GM21390 (cell line): ENCODE data around the gene ELMOD1.

Experiments used
- ATAC-seq: cut with Tn5 transposase; IDR thresholded peaks from one replicate; pipeline ENCODE4 v1.9.1; 2021; ENCODE audit not compliant: unreplicated experiment

ELMOD1 gene

DNA sequence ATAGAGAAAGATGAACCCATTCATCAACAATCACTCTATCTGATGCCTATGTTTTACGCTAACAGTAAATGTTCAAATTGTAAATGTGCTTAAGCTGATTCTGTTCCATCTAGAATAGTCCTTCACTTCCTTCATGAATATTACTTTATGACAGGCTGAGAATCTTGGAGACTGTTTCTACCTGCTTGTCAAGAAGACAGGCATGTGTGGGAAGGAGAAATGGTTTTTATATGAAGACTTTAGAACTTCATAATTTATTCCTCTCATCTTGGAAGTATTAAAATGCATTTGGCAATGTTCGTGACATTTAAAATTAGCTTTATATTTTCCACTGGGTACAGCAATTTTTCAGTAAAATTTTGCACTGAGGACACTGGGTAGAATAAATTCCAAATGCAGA lies 41.0 kb downstream of the ELMOD1 start:
- ATAC-seq: no peak

DNA sequence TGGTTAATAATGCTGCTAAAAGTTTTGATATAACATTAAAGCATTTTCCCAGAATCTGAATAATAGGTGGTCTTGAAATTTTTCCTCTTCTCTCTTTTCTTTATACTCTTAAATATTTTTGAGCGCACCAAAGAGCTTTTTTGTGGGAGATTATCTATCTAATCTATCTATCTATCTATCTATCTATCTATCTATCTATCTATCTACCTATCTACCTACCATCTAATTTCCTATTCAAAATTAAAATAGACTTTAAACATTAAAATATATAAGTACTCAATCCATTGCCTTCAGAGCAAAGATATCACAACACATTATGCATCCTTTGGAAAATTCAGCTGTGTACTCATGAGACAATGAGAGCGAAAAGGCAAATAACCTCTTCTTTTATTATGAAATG lies 55.8 kb downstream of the ELMOD1 start:
- ATAC-seq: no peak

DNA sequence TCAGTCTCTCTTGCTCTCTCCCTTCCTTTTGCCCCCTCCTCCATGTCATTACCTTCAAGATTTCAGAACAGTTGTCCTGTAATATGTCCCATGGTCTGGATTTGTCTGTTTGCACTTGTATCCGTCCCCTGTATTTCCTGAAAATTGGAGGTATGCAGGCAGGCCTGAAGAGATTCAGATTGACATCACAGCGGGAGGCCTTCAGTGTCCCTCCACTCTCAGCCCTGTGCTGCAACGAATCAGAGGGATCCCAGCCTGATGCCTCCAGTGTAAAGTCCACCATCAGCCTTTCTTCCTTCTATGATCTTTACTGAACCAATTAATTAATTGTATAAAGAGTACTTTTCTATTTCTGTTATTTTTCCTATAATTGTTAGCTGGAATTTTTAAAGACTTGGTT lies 57.3 kb downstream of the ELMOD1 start:
- no peak for ATAC-seq

DNA sequence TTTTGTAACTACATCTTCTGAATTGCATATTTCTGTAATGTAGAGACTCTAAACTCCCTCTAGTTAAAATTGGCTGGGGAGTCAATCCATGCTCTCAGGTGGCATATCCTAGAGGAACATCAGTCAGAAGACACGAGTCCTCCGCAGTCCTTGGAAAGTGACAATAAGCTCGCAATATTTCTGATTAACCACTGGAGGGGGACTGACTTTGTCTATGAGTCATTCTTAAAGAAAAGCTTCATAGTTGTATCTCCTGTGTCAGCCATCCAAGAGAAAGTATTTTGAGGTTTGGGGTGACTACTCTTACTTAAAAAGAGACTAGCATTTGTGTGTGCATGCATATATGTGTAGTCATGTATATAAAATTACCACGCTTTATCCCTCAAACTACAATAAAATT lies 60.7 kb downstream of the ELMOD1 start:
- no peak for ATAC-seq

DNA sequence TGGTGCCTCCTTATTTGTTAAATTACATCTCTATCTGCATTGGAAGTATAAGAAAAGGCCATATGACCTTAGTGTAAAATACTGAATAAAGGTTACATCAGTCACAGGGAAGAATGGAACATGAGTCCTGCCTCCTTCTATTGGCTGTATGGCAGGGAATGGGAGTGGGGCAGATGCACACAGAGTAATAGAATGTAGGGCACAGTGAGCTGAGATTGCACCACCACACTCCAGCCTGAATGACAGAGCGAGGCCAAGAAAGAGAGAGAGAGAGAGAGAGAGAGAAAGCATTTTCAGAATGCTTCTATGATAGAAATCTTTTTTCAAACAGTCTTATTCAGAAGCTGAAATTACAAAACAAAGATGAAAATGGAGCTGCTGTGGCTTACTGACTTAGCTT lies 62.1 kb downstream of the ELMOD1 start:
- ATAC-seq: no peak

DNA sequence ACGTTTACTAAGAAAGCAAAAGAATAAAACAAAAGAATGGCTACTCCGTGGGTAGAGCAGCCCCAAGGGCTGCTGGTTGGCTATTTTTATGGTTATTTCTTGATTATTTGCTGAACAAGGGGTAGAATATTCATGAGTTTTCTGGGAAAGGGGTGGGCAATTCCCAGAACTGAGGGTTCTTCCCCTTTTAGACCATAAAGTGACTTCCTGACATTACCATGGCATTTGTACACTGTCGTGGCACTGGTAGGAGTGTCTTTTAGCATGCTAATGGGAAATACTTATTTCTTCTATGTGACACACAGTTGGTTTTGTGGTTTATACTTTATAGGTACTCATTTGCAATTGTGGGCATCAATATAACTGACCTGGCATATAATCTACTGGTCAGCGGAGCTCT lies 64.7 kb downstream of the ELMOD1 start:
- ATAC-seq: no peak

DNA sequence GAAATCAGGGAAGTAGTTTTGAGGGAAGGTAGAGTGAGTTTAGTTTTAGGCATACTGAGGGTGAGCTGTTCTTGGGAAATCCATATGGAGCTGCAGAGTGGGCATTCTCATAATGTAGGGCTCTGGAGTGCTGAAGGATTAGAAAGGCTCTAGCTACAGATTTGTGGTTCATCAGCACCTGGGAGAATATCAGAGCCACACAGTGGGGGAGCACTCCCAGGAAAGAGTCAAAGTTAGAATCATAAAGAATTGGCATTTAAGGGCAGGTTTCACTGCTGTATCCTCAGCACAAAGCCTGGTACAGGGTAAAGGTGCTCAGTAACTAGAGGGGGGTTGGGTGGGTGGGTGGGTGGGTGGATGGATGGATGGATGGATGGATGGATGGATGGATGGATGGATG lies 68.4 kb downstream of the ELMOD1 start:
- no peak for ATAC-seq

DNA sequence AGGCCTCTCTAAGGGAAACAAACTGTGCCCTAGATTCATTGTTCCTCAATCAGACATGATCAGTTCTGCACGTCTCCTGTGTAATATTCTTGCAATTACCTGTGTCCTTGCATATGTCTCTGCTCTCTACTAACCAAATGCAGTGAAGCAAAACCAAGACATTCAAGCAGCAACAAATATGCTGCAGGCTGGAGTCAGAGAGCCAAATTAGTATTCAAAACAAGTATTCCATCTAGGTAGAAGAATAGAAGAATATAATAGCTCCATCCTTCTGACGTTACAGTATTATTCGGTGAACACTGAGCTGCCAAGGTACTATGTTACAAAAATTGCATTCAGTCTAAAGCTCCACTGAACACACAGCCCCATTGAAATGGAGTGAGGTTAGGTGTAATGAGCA lies 69.1 kb downstream of the ELMOD1 start:
- no peak for ATAC-seq

DNA sequence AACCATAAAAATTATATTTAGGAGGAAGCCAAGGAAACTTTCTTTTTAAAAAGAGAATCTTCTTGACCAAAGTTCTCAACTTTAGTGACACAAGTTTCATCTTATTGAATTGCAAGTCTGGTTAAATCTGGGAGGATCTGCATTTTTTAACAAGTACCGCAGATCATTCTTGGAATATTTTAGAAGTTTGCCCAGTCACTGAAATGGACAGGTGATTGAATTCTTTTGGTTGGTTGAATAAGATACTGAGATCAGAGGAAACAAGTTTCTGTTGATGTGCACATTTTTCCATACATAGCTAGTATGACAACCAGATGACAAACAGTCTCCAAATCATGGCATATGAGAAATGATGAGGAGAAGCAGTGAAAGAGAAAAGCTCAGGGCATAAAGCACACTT lies 70.7 kb downstream of the ELMOD1 start:
- no peak for ATAC-seq

DNA sequence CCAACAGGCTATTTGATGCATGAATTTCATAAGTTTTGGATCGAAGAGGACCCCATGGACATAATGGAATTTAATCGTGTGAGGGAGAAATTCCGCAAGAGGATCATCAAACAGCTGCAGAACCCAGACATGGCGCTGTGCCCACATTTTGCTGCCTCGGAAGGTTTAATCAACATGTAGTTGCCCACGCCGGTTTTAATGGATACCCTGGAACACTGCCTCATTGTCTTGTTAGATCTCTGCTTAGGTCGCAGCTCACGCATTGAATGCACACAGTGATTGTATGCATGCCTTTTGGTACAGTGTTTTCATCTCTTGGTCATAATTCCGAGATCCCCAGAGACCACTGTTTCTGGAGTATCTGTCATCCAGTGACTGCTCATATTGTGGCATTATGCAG lies 74.1 kb downstream of the ELMOD1 start:
- ATAC-seq: no peak

DNA sequence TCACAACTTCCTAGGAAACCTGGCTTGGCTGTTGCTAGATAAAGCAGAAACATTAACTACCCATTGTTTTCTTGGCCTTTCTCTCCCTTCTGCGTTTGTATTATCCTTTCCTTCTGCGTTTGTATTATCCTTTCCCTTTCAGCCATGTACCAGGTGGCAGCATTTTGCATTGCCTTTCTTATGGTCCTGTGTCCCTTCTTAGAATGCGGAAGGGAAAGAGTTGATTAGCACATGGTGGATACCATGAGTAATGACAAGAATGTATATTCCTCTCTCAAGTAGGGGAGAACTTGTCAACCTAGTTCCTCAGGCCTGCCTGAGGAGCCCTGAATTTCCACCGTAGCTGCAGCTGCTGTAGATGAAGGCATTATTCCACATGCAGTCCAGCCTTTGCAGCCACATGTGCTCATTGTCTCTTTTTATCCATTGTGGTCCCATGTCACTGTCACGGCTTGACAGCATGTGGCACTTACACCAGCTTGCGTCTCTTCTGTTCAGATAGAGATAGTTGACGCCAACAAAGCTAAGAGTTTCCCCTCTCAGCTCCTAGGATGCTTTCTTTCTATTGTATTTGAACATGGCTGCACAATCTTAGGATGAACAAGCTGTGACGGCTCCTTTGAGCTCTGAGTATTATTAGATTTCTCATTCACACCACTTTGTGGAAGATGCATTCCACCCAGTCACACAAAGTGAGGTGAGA lies 76.1 kb downstream of the ELMOD1 start:
- no peak for ATAC-seq

DNA sequence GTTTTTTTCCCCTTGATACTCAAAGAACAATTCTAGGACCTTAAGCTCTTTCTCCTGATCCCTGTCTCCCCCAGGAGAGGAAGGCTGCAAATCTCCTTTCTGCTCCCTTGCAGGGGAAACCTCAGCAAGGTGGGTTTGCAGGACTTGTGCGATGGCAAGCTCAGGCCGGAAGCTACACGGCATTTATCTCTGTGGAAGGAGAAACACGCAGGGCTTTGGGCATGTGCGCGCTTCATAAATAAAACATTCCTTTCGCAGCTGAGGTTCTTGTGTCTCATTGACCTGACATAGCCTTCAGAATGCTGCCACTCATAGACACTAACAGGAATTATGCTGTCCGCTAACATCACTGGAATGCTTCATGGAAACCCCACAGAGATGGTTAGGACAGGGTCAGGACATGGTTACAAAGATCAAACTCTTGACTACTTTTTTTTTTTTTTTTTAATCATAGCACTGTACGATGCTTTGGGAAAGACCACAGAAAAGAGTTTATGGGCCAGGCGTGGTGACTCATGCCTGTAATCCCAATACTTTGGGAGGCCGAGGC lies 78.3 kb downstream of the ELMOD1 start:
- ATAC-seq: no peak

DNA sequence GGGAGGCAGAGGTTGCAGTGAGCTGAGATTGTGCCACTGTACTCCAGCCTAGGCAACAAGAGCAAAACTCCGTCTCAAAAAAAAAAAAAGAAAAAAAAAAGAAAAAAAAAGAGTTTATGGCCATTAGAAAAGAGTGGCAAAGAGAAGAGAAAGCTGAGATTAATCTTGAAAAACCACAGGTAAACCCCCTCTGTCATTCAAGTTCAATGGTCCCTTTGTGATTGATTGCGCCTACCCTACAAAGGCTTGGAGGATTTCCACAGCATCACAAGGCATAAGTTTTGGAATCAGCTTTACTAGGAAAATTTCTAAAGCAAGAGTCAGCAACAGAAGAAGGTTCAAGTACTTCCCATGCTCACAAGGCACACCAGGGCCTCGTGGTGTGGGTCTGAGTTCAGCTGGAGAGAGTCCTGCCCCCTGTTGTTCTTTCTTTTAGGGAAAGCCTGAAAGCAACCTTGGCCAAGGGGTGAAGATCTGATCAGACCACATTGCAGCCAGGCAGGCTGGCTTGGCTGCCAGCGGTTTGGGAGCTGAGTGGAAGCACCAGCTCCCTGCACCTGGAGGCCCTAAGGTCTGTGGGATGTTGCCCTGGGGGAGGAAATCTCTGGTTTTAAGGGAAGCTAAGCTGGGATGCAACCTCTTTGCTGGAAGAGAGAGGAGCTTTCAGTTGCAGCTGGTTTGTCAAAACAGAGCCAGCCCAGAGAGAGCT lies 79.1 kb downstream of the ELMOD1 start:
- no peak for ATAC-seq

DNA sequence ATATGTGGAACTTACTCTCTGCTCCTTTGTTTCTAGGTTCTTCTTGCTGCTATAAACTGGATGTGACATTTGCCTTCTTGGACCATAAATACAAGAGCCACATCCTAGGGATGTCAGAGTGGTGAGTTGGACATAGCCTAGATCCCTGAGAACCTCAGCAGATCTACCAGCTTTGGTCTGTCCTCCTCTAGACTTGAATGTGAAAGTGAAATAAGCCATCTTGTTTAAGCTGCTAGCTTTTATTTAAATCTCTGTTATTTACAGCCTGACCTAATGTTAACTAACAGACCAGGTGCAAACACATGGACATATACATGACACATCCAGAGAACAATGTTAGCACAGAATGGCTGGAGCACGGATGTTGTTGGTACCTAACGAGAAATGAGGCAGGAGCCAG lies 85.0 kb downstream of the ELMOD1 start:
- ATAC-seq: peak; percentile 51

DNA sequence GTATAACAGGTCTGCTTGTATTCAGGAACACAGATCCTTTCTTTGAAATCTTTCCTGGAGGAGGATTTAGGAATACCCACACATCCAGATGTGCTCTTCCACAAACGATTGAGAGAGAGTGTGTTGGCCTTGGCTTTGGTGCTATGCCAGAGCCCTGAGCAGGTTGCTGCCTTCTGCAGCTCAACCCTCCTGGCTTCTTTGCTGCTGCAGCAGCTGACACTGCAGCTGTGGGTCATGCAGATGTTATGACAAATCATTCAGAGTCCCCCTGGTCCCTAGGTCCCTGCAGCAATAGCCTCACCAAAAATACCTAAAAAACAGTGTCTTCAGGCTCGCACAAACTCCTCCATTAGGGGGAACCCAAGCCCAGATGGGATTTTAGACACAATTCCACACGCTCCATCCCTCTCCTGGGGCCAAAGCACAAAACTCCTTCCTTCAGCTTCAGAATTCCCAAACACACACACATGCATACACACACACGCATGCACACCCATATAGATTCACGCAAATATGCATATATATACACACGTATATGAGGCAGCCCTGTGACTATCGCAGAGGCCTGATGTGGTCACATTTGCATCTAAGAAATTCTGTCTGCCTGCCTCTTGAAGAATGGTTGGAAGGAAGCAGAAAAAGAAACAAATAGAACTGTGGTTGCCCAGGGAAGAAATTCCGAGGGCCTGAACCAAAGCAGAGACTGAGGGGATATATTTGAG lies 85.5 kb downstream of the ELMOD1 start:
- no peak for ATAC-seq

DNA sequence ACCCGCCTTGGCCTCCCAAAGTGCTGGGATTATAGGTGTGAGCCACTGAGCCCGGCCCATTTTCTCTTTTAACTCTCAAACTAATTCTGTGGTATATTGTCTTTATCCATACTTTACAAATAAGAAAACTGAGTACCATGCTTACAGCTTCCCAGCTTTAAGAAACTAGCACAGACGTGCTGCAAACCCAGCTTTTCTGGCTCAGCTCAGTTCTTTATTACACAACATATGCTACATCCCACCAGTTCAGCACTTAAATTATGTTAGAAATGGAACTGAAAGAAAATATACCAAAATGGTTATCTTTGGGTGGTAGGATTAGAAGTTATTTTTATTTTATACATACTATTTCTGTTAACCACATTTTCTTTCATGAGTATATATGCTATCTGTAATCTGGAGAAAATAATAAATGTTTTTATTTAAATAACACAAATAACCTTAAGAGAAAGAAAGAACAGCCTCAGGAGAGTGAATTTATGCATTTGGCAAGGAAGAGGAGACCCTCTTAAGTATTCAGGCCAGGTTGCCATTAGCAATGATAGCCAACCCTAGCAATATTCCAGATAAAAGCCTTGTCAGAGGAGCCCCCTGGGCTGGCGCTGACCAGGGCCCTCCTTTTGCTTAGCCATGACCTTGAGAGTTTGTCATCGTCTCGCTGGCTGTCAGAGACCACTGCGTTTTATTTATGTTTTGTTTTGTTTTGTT lies 87.1 kb downstream of the ELMOD1 start:
- ATAC-seq: no peak

DNA sequence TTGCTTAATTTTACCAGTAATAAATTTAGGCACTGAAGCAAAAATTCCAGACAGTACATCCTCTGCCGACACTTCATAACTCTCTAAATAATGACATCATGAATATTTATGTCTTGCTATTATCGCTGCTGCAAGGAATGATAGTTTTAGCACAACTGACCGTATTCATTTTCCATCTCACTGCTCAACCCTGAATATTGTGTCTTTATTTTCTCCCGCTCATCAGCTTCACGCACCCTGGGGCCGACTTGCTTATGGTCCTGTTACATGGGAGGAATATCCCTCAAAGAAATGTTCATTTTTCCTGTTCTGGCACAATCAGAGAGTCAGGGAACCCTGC lies 87.7 kb downstream of the ELMOD1 start:
- ATAC-seq: no peak

DNA sequence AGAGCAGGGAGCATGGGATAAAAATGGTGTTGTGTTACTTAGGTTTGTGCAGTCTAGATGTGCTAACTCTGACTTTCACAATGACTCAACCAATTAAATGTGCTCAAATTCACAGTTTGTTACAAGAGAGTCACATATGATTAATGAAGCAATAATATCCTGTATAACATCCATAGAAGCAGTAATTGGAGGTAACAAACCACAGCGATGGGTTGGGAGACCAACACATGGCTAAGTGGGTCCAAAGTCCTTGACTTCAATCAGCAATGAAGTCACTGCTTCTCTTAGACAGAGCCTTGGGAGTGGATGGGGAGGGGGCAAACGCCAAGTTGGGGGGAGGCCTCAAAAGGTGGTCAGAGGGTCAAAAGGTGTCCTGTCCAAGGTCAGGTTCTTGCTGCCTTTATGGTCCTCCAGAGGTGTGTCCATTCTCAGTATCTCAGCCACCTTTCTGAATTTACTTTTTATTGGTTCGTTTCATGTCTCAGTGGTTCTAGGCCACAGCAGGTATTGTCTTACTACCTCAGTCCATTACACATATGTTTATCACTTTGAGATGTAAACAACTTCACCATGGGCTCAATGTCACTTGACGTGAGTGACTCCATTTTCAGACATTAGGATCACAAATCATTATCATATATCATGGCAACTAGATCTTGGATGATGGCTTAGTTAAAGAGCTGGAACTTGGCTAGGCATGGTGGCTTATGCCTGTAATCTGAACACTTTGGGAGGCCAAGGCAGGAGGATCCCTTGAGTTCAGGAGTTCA lies 88.5 kb downstream of the ELMOD1 start:
- ATAC-seq: no peak

DNA sequence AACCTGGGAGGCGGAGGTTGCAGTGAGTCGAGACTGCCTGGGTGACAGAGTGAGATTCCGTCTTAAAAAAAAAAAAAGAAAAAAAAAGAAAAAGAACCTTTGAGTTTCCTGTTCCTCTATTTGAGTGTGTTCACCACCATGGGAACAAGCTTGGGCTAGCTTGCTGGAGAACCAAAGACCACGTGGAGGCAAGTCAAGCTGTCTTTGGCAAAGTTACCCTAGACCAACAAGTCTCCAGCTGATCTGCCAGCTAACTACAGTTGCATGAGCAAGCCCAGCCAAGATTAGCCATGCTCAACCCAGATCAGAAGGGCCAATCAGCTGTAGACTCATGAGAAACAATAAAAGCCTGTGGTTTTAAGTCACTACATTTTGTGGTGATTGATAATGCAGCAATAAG lies 91.2 kb downstream of the ELMOD1 start:
- ATAC-seq: no peak

DNA sequence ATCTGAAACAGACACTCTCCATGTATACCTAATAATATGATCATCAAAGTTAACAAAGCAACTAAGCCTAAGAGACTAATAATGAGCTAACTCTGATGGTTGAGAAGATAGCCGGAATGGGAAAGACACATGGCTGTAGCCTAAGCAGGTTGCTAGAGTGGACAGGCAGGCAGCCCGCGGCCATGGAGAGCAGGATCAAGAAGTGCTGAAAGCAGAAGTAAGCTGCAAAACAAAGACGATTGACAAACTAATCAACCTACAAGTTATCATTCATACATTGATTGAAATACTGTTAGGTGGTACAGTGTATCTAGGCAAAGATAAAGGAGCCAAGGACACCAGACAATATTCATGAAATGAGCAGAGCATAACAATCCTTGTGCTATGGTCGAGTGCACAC lies 91.6 kb downstream of the ELMOD1 start:
- ATAC-seq: no peak

DNA sequence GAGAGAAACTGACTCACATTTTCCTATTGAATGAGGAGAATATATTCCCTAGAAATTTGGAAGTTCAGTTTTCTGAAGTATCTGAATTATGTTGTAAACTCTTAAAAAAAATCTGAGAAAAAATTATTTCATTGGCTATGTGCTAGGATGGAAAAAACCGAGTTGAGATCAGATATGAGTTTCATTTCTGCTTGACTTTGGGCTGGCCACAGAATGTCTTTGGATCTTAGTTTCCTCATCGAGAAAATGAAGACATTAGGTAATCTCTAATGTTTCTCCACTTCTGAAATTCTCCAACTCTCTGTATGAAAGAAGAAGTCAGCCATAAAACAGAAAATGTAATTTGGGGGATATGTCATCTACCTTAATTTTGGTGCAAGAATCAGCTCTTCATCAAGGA lies 92.1 kb downstream of the ELMOD1 start:
- ATAC-seq: no peak
